ENCODE results near the gene NKAIN1.

GRCh38 chr1:31199949-31200348 is 39.7 kb downstream of the NKAIN1 start:
- no peak for TF ChIP-seq POLR2A (IDR thresholded peaks at IDR 0.05)
- TF ChIP-seq, protein P1, sequence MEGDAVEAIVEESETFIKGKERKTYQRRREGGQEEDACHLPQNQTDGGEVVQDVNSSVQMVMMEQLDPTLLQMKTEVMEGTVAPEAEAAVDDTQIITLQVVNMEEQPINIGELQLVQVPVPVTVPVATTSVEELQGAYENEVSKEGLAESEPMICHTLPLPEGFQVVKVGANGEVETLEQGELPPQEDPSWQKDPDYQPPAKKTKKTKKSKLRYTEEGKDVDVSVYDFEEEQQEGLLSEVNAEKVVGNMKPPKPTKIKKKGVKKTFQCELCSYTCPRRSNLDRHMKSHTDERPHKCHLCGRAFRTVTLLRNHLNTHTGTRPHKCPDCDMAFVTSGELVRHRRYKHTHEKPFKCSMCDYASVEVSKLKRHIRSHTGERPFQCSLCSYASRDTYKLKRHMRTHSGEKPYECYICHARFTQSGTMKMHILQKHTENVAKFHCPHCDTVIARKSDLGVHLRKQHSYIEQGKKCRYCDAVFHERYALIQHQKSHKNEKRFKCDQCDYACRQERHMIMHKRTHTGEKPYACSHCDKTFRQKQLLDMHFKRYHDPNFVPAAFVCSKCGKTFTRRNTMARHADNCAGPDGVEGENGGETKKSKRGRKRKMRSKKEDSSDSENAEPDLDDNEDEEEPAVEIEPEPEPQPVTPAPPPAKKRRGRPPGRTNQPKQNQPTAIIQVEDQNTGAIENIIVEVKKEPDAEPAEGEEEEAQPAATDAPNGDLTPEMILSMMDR (IDR thresholded peaks at IDR 0.05): no peak

Data from heart left ventricle (tissue), 13 donors.